ENCODE results near the gene LSM4. TPM values are rescaled to one million over a fixed set of nuclear protein-coding genes. Genes with fewer than 3 reads are reported as not detected.
"Not testable (repeated sequence)": the region's sequence is repeated elsewhere in the genome, so short reads cannot be mapped to it uniquely, and the experiment has no call there.

Gene LSM4
- polyA plus RNA-seq (2011; rRNA removed) (58.6 and 69.3 TPM in 2 replicates), polyA minus RNA-seq (2011; rRNA and poly(A)+ RNA removed) (22.1 and 25.7 TPM in 2 replicates)

DNA sequence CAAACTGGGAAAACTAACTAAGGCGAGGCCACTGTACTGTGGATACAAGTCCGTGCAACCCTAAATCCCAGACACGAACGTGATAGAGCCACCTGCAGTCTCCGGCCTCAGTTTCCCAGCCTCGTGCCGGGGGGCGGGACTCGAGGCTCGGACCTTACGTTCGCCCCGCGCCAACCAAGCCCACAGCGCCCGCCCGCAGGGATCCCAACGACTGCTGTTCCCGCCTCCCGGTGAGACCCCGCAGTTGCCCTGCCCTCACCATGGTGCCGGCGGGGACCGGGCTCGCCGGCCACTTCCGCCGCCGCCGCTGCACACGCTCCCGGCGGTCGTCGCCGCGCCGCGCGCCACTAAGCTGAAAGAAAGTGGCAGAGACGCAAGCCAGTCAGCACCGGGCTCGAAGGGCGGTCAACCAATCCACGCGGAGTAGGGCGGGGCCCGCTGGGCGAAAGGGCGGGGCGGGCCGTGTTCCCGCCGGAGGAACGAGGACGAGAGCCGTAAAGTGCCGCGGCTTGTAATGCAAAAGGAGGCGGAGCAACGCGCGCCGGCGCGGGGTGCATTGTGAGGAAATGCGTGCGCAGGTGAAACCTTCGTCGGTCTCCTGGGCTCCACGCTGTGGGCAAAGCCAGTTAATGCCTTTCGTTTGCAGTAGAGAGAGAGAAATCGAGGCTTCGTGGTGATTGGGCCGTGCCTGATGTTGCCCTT, at the start of gene LSM4:
LSM4 (minus strand) TSS at position 318 of the 702 bp plus-strand sequence; CDS start at position 262, 56 bp downstream.
- Histone ChIP-seq H3K9me3 (ENCODE audit: control insufficient read depth, insufficient read depth, low read length) (no peaks in the 10 kb centered on the region), H3K27me3 (ENCODE audit: control insufficient read depth, insufficient read depth, low read length) (no peaks in the 10 kb centered on the region), H3K4me3 (ENCODE audit: low read depth, low read length) (peak within 1 kb of the TSS; percentile 79), H3K27ac (ENCODE audit: low read depth, low read length) (peak within 1 kb of the TSS; percentile 69)
- POLR2A ChIA-PET: interaction anchor here (0.6 to 3.3 kb wide), 9 partner anchors 18 to 127 kb away, joined by 3 to 92 read pairs (median 5); partner anchors contain the start of gene JUND
- TF ChIP-seq, protein P1, sequence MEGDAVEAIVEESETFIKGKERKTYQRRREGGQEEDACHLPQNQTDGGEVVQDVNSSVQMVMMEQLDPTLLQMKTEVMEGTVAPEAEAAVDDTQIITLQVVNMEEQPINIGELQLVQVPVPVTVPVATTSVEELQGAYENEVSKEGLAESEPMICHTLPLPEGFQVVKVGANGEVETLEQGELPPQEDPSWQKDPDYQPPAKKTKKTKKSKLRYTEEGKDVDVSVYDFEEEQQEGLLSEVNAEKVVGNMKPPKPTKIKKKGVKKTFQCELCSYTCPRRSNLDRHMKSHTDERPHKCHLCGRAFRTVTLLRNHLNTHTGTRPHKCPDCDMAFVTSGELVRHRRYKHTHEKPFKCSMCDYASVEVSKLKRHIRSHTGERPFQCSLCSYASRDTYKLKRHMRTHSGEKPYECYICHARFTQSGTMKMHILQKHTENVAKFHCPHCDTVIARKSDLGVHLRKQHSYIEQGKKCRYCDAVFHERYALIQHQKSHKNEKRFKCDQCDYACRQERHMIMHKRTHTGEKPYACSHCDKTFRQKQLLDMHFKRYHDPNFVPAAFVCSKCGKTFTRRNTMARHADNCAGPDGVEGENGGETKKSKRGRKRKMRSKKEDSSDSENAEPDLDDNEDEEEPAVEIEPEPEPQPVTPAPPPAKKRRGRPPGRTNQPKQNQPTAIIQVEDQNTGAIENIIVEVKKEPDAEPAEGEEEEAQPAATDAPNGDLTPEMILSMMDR (IDR thresholded peaks at IDR 0.05; ENCODE audit: low read depth, low read length): peak; percentile 33
- DNase-seq (ENCODE audit: low read depth, low spot score): peak; percentile 89
- CTCF ChIA-PET: interaction anchor here (0.6 to 3.7 kb wide), 10 partner anchors 30 to 210 kb away, joined by 3 to 58 read pairs (median 4); partner anchors contain the start of gene JUND

DNA sequence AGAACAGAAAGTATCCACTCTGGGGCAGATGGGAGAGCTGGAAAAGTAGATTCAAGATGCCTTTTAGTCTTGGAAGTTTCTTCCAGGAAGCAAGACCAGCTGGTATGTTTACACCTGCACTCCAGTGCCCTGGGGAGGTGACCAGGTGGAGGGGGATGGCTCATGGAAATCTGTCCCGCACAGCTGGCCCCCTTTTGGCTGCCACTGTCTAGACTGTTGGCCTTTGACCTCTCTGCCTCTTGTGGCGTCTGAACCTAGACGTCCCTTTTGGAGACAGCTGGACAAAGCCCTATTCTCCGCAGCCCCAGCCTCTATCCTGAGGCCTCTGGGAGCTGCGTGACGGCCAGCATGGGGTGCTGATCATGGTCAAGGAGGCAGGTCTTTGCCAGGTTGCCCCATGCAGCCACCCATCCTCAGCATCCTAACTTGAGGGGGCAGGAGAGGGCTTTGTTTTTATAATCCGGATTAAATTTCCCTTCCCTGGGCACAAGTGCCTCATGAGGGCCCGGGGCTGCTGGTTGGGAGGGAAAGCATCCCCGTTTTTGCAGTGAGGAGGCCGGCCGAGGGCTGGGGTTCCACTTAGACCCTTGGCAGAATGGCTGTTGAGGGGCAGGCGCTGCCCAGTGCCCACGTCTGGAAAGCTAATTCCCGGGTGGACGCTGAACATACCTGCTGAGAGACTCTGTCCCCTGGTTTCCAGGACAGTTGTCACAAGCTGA, 45.8 kb upstream of the LSM4 start:
- POLR2A ChIA-PET: interaction anchor here (0.8 kb wide), 1 partner anchor 12 kb away, joined by 3 read pairs; no protein-coding TSS in a partner anchor

DNA sequence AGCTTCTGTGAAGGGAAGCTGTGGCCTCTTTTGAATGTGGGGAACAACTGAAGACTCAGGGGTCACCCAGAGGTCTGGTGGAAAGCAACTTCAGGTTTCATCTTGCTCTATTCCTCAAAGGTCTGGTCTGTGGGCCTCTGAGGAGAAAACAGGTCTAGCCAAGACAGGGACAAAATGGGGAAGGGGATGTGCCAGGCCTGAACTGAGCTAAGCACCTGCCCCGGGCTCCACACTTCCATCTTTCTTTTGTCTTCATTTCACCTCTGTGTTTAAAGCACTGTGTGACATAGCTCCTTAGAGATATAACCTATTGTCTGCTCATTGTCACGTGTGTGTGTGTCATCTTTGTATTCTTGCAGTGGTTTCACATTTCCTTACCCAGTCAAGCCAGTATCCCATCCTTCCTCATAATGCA, 43.2 kb upstream of the LSM4 start:
- Histone ChIP-seq H3K4me3 (ENCODE audit: low read depth, low read length) (no peak overlapping the region), H3K27me3 (ENCODE audit: control insufficient read depth, insufficient read depth, low read length) (no peaks in the 10 kb centered on the region), H3K9me3 (ENCODE audit: control insufficient read depth, insufficient read depth, low read length) (peaks cover 7% of the 10 kb centered on the region; the same call in 1 of the 2 replicates), H3K27ac (ENCODE audit: low read depth, low read length) (peak overlapping the region; percentile 98)
- CTCF ChIA-PET: interaction anchor here (0.9 to 1.3 kb wide), 2 partner anchors 22 to 86 kb away, joined by 5 to 10 read pairs; no protein-coding TSS in a partner anchor
- POLR2A ChIA-PET: interaction anchor here (0.6 kb wide), 1 partner anchor 9 kb away, joined by 3 read pairs; no protein-coding TSS in a partner anchor
- TF ChIP-seq, protein P1 (IDR thresholded peaks at IDR 0.05; ENCODE audit: low read depth, low read length): no peak
- DNase-seq (ENCODE audit: low read depth, low spot score): no peak

More for the DNA sequence above, 45.8 kb upstream of the LSM4 start:
- H3K27ac ChIP-seq (ENCODE audit: low read depth, low read length): peak overlapping the region; percentile 11
- peaks cover 7% of the 10 kb centered on the region; the same call in 1 of the 2 replicates for H3K9me3 ChIP-seq (ENCODE audit: control insufficient read depth, insufficient read depth, low read length)
- no peak for DNase-seq (ENCODE audit: low read depth, low spot score)
- H3K27me3 ChIP-seq (ENCODE audit: control insufficient read depth, insufficient read depth, low read length): no peaks in the 10 kb centered on the region
- H3K4me3 ChIP-seq (ENCODE audit: low read depth, low read length): no peak overlapping the region
- CTCF ChIA-PET: no interaction called here
- TF ChIP-seq, protein P1 (IDR thresholded peaks at IDR 0.05; ENCODE audit: low read depth, low read length): no peak

DNA sequence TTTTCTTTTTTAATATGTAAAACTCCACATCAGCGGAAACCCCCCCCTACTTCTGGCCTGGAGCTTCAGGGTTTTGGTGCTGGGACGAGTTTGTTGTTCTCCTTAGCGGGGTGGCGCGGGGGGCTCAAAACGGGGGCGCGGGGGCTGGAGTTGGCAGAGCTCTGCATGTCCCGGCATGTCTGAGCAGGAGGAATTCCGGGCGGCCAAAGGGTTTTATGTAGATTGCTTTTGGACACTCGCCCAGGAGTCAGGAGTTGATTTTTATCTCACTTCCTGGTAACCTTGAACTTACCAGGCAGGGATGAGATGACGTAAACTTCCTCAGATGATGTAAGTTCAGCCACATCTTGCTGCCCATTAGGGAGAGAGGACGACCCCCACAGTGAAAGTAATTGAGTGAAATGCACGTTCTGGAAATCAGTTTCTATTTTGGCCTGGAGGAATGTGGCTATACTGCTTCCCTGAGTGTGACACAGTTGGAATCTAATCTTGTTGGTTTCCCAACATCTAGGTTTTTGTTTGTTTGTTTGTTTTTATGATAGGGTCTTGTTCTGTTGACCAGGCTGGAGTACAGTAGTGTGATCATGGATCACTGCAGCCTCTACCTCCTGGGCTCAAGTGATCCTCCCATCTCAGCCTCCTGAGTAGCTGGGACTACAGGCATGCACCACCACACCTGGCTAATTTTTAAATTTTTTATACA, 42.1 kb upstream of the LSM4 start:
- TF ChIP-seq, protein P1 (IDR thresholded peaks at IDR 0.05; ENCODE audit: low read depth, low read length): no peak
- H3K9me3 ChIP-seq (ENCODE audit: control insufficient read depth, insufficient read depth, low read length): peaks cover 7% of the 10 kb centered on the region; the same call in 1 of the 2 replicates
- POLR2A ChIA-PET: interaction anchor here (0.9 to 1.3 kb wide), 6 partner anchors 10 to 85 kb away, joined by 3 to 7 read pairs (median 3); partner anchors contain the start of genes JUND and LSM4
- no peak overlapping the region for H3K4me3 ChIP-seq (ENCODE audit: low read depth, low read length)
- DNase-seq (ENCODE audit: low read depth, low spot score): peak; percentile 97
- H3K27me3 ChIP-seq (ENCODE audit: control insufficient read depth, insufficient read depth, low read length): no peaks in the 10 kb centered on the region
- peak overlapping the region; percentile 98 for H3K27ac ChIP-seq (ENCODE audit: low read depth, low read length)
- CTCF ChIA-PET: interaction anchor here (1.3 to 1.8 kb wide), 3 partner anchors 23 to 86 kb away, joined by 5 to 13 read pairs (median 10); no protein-coding TSS in a partner anchor

DNA sequence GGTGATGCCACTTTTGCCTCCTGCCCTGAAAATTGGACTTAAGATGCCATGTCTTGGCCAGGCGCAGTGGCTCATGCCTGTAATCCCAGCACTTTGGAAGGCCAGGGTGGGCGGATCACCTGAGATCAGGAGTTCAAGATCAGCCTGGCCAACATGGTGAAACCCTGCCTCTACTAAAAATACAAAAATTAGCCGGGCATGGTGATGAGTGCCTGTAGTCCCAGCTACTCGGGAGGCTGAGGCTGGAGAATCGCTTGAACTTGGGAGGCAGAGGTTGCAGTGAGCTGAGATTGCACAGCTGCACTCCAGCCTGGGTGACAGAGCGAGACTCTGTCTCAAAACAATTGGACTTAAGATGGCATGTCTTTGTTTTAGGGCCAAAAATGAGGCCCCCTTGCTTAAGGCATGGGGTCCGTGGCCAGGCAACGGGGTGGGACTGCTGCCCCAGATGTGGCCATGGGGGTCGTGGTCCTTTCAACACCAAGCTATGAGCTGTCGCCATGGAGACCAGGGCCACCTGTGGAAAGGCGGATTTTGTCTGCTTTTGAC, 41.5 kb upstream of the LSM4 start:
- not testable (repeated sequence) for DNase-seq (ENCODE audit: low read depth, low spot score); H3K9me3 ChIP-seq (ENCODE audit: control insufficient read depth, insufficient read depth, low read length); H3K27me3 ChIP-seq (ENCODE audit: control insufficient read depth, insufficient read depth, low read length); H3K4me3 ChIP-seq (ENCODE audit: low read depth, low read length)
- peak overlapping the region; percentile 98 for H3K27ac ChIP-seq (ENCODE audit: low read depth, low read length)
- ChIA-PET CTCF (interaction anchor here (1.8 kb wide), 2 partner anchors 24 to 85 kb away, joined by 5 to 13 read pairs; no protein-coding TSS in a partner anchor), POLR2A (interaction anchor here (0.6 to 1.3 kb wide), 7 partner anchors 10 to 165 kb away, joined by 3 to 7 read pairs (median 3); partner anchors contain the start of genes JUND and LSM4)

All from AG04450 (cell line).